ENCODE measurements around the gene NFIA.
"Not testable (repeated sequence)": the region's sequence is repeated elsewhere in the genome, so short reads cannot be mapped to it uniquely, and the experiment has no call there.

Gene NFIA

GRCh38 chr1:61061601-61062000 is 20.8 kb upstream of the NFIA start:
- not testable (repeated sequence) for DNase-seq

- no peak for DNase-seq
Observed at GRCh38 chr1:61064673-61065072, 17.7 kb upstream of the NFIA start.

- no peak for DNase-seq
Observed at GRCh38 chr1:61067446-61068019, 14.8 kb upstream of the NFIA start.

- no peak for DNase-seq
Observed at GRCh38 chr1:61070054-61070453, 12.3 kb upstream of the NFIA start.

- DNase-seq: no peak
Observed at GRCh38 chr1:61071205-61072130, 10.9 kb upstream of the NFIA start.

GRCh38 chr1:61073871-61074270 is 8.5 kb upstream of the NFIA start:
- no peak for DNase-seq

GRCh38 chr1:61075833-61076232 is 6.5 kb upstream of the NFIA start:
- not testable (repeated sequence) for DNase-seq

- peak; percentile 94 for DNase-seq
Observed at GRCh38 chr1:61076728-61077675, 5.4 kb upstream of the NFIA start.

GRCh38 chr1:61077676-61078541 is 4.5 kb upstream of the NFIA start:
- peak; percentile 97 for DNase-seq

GRCh38 chr1:61078618-61079295 is 3.6 kb upstream of the NFIA start:
- DNase-seq: no peak

GRCh38 chr1:61079296-61079897 is 3.0 kb upstream of the NFIA start:
- DNase-seq: peak; percentile 69

- peak; percentile 49 for DNase-seq
Observed at GRCh38 chr1:61079898-61080336, 2.4 kb upstream of the NFIA start.

- peak; percentile 65 for DNase-seq
Observed at GRCh38 chr1:61080413-61081143, 1.8 kb upstream of the NFIA start.

- peak; percentile 65 for DNase-seq
Observed at GRCh38 chr1:61081144-61081685, 1.1 kb upstream of the NFIA start.

GRCh38 chr1:61081686-61082310 is 563 bp upstream of the NFIA start:
- peak; percentile 12 for DNase-seq

- no peak for DNase-seq
Observed at GRCh38 chr1:61083013-61083806, 849 bp downstream of the NFIA start.

- no peak for DNase-seq
Observed at GRCh38 chr1:61083807-61084440, 1.6 kb downstream of the NFIA start.

- DNase-seq: no peak
Observed at GRCh38 chr1:61084491-61085031, 2.2 kb downstream of the NFIA start.

Data from NCI-H748 treated with DMSO at 0.1 percent for 48 hours (cell line).